Measurements from ENCODE around the gene TMCC1. TPM values are rescaled to one million over a fixed set of nuclear protein-coding genes. Genes with fewer than 3 reads are reported as not detected.

The TMCC1 gene
- total RNA-seq, 6 experiments from 2014 or later: 21.7 to 124 (median 25.2) TPM

- no peak for TF ChIP-seq POLR2A (IDR thresholded peaks at IDR 0.05)
- TF ChIP-seq CTCF (IDR thresholded peaks at IDR 0.05): no peak
- intact Hi-C loops (cut with DNase I): no loop called here
- H3K27me3 ChIP-seq: no peaks in the 10 kb centered on the region
- no peaks in the 10 kb centered on the region for H3K9me3 ChIP-seq
- H3K4me3 ChIP-seq: no peak overlapping the region
- peaks cover 0 to 7% (median 0%) of the 10 kb centered on the region in 4 donors for H3K4me1 ChIP-seq
- WGBS (ENCODE audit: insufficient coverage, low coverage, low lambda C conversion rate, missing lambda C conversion rate): 75% methylated on average over 1 of the region's 1 CpG
- H3K36me3 ChIP-seq: no peaks in the 10 kb centered on the region
- DNase-seq (no peak), ATAC-seq (peak; percentile 37 to 78 (median 68))
- no peak overlapping the region for H3K27ac ChIP-seq
These were observed 100.2 kb downstream of the TMCC1 start for GRCh38 chr3:129793319-129793718.

- intact Hi-C loops (cut with DNase I): no loop called here
- TF ChIP-seq CTCF (IDR thresholded peaks at IDR 0.05) (no peak), POLR2A (IDR thresholded peaks at IDR 0.05) (no peak)
These were observed 110.0 kb downstream of the TMCC1 start for GRCh38 chr3:129783470-129783869.

GRCh38 chr3:129778871-129779270 lies 114.6 kb downstream of the TMCC1 start:
- H3K27ac ChIP-seq: no peak overlapping the region
- no peaks in the 10 kb centered on the region for H3K36me3 ChIP-seq
- H3K27me3 ChIP-seq: no peaks in the 10 kb centered on the region
- TF ChIP-seq POLR2A (IDR thresholded peaks at IDR 0.05) (no peak), CTCF (IDR thresholded peaks at IDR 0.05) (no peak)
- intact Hi-C loops (cut with DNase I): no loop called here
- H3K4me1 ChIP-seq: no peaks in the 10 kb centered on the region
- 74% methylated on average over 2 of the region's 2 CpGs for WGBS (ENCODE audit: insufficient coverage, low coverage, low lambda C conversion rate, missing lambda C conversion rate)
- H3K9me3 ChIP-seq: no peaks in the 10 kb centered on the region
- no peak overlapping the region for H3K4me3 ChIP-seq
- no peak for ATAC-seq
- no peak for DNase-seq

More at GRCh38 chr3:129783470-129783869, 110.0 kb downstream of the TMCC1 start:
- WGBS (ENCODE audit: insufficient coverage, low coverage, low lambda C conversion rate, missing lambda C conversion rate): 84% methylated on average over 1 of the region's 1 CpG
- DNase-seq: no peak
- H3K4me1 ChIP-seq: no peaks in the 10 kb centered on the region
- no peak overlapping the region for H3K4me3 ChIP-seq
- no peak for ATAC-seq
- no peak overlapping the region for H3K27ac ChIP-seq
- H3K36me3 ChIP-seq: no peaks in the 10 kb centered on the region
- no peaks in the 10 kb centered on the region for H3K9me3 ChIP-seq
- no peaks in the 10 kb centered on the region for H3K27me3 ChIP-seq

- TF ChIP-seq POLR2A (IDR thresholded peaks at IDR 0.05) (no peak), CTCF (IDR thresholded peaks at IDR 0.05) (no peak)
- no peaks in the 10 kb centered on the region for H3K9me3 ChIP-seq
- 58% methylated on average over 4 of the region's 4 CpGs for WGBS (ENCODE audit: insufficient coverage, low coverage, low lambda C conversion rate, missing lambda C conversion rate)
- H3K36me3 ChIP-seq: no peaks in the 10 kb centered on the region
- no peak overlapping the region for H3K4me3 ChIP-seq
- H3K27ac ChIP-seq: no peak overlapping the region
- intact Hi-C loops (cut with DNase I): no loop called here
- H3K27me3 ChIP-seq: no peaks in the 10 kb centered on the region
- no peaks in the 10 kb centered on the region for H3K4me1 ChIP-seq
- no peak for ATAC-seq
- DNase-seq: no peak
These were observed 115.7 kb downstream of the TMCC1 start for GRCh38 chr3:129777806-129778205.

GRCh38 chr3:129775870-129776269 lies 117.6 kb downstream of the TMCC1 start:
- Histone ChIP-seq H3K9me3 (no peaks in the 10 kb centered on the region), H3K27ac (no peak overlapping the region), H3K4me3 (no peak overlapping the region), H3K36me3 (no peaks in the 10 kb centered on the region), H3K4me1 (no peaks in the 10 kb centered on the region), H3K27me3 (no peaks in the 10 kb centered on the region)
- DNase-seq (no peak), ATAC-seq (no peak)
- 92% methylated on average over 2 of the region's 2 CpGs for WGBS (ENCODE audit: insufficient coverage, low coverage, low lambda C conversion rate, missing lambda C conversion rate)
- intact Hi-C loops (cut with DNase I): no loop called here
- TF ChIP-seq CTCF (IDR thresholded peaks at IDR 0.05) (no peak), POLR2A (IDR thresholded peaks at IDR 0.05) (no peak)

Data from right lobe of liver (tissue), 6 donors.